GM12878 (cell line): ENCODE results near the gene CAMTA2. TPM values are rescaled to one million over a fixed set of nuclear protein-coding genes. Genes with fewer than 3 reads are reported as not detected.

Source experiments
- LARP7 ChIP-seq: fragments of 450-650 bp; IDR thresholded peaks from 2 replicates; pipeline ENCODE4 v1.6.1; 2017; ENCODE audit warnings: mild to moderate bottlenecking
- MTA3 ChIP-seq: IDR thresholded peaks from 2 replicates; pipeline ENCODE4 v1.6.1; 2012; ENCODE audit warnings: low read length, inconsistent platforms, borderline replicate concordance
- NR2F1 ChIP-seq: fragments of 450-650 bp; conservative IDR thresholded peaks from 2 replicates; pipeline ENCODE4 v1.6.1; 2017; ENCODE audit warnings: mild to moderate bottlenecking
- SRF ChIP-seq, 2 experiments: IDR thresholded peaks; 2 replicates each; pipeline ENCODE4 v1.6.1; 2011; ENCODE audit warnings: low read depth in 2 of 2, low read length in 2 of 2, mild to moderate bottlenecking in 1 of 2, moderate library complexity in 1 of 2
- ZBTB40 ChIP-seq: fragments of 450-650 bp; IDR thresholded peaks from 2 replicates; pipeline ENCODE4 v1.6.1; 2016; ENCODE audit warnings: mild to moderate bottlenecking, moderate library complexity, borderline replicate concordance
- polyA plus RNA-seq, 11 experiments: library from polyadenylated mRNA; depleted of rRNA in 4 of 11; unstranded in 6 of 11; stranded (reverse) in 5 of 11; fragments of >200 nt; fragmentation: Nextera tagmentation in 4 of 11; fragmentation: Illumina TruSeq in 1 of 11; extraction: Ambion mirVana in 4 of 11; extraction: Trizol in 1 of 11; gene quantifications; 1 replicate in 1 of 11; 2 replicates in 10 of 11; pipeline versions ENCODE4 v1.2.1 to v1.2.3, GENCODE V29; 2011 to 2016; ENCODE audit warnings: inconsistent platforms in 2 of 11, missing spikeins in 2 of 11, low read depth in 1 of 11
- total RNA-seq, 4 experiments: library from RNA; depleted of rRNA in 3 of 4; stranded (reverse); fragments of >200 nt in 3 of 4; fragmentation: Illumina TruSeq in 1 of 4; extraction: Trizol in 1 of 4; gene quantifications; 2 replicates each; pipeline versions ENCODE4 v1.2.1 to v1.2.3, GENCODE V29; 2013 to 2021

CAMTA2 gene
- total and polyA plus RNA-seq, 10 of the 15 experiments (the other 5 are each of a cell fraction or from before 2014, with no cell fraction given) = 0.42 to 29.3 (median 11.2) TPM

GRCh38 chr17:4940555-4941318 is 46.7 kb downstream of the CAMTA2 start (continued):
- TF ChIP-seq ZBTB40 (peak; percentile 34; the same call in 1 of the 2 replicates), LARP7 (peak; percentile 38; the same call in 1 of the 2 replicates), NR2F1 (no peak), MTA3 (no peak), SRF (IDR thresholded peaks at IDR 0.05; ENCODE audit: low read depth in 2 of 2, low read length in 2 of 2) (no peak)
